EL (cell line): Measurements from ENCODE around the gene CHD9NB.
"Not testable (repeated sequence)": the region's sequence is repeated elsewhere in the genome, so short reads cannot be mapped to it uniquely, and the experiment has no call there.

Experiments
- DNase-seq: peaks from one replicate; pipeline ENCODE4 v3.0.0-alpha.2; 2016

Gene CHD9NB

DNA sequence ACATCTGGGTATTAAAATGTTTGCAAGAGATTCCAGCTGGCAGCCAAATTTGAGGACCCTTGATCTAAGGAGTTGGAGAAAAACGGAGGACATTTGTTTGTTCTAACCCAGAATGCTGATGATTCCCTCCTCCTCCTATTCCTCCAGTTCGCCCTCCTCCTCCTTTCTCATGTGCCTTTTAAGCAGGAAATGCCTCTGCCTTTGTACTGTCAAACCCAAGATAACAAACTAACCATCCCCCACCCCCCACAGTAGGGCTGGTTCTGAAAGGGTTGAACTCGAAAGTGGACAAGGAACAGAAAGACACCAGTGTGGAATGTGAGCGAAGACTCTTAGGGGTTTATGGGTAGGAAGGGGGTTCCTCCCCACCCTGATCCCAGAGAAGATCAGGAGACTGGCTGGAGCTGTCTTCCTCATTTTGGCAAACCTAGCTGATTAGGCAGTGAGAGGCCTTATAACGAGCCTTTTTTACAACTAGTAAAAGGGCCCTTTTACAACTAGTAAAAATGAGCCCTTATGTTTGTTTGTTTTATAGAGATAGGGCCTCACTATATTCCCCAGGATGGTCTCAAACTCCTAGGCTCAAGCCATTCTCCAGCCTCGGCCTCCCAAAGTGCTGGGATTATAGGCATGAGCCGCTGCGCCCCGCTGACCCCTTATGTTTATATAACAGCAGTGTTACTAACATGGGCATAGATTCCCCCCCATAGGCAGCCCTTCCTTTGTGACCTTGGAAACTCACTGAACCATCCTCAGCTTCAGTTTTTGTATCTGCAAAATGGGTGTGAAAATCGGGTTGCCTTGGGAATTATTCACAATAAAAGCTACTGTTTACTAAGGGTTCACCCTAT is 3.1 kb upstream of the CHD9NB start:
- DNase-seq, result peak; percentile 76

DNA sequence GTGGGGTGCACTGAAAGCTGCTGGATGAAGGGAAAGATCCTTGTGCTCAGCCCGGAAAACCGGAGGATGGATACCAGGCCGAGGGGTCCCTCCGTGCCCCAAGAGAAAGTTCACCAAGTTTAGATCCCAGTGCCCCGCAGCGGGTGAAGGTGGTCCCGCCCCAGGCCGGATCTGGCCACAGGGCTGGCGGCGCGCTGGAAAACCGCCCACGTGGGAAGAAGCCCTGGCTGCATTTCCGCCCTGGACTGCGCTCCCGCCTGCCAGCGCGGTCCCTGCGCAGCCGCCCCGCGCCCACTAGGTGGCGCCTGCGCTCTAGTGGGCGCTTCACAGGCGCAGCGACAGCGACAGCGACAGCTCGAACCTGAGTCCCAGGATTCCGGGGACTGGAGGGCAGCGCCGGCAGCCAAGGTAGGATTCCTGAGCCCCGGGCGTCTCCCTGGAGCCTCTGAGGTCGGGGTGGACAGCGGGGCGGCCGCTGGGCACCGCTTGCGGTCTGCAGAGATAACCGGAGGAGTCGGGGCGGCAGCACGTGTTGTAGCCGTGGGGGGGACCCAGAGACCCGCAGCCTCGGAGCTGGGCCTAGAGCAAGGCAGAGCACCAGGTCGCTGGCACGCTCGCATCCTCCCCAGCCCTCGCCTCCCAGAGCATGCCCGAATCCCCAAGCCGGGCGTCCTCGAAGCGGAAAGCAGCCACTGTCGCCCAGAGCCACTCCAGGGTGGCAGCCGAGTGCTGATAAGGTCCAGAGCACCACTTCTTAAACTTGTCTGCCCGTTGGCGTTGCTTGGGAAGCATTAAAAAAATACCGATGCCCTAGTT is 2.2 kb upstream of the CHD9NB start, which contains the start of gene CHD9:
Gene CHD9 (plus strand): TSS at position 322 of the 816 bp plus-strand sequence. CDS start 101,099 bp downstream, outside the sequence.
- peak; percentile 85 for DNase-seq

- DNase-seq, result no peak
Observed at GRCh38 chr16:53053967-53054669, 1.4 kb upstream of the CHD9NB start.

DNA sequence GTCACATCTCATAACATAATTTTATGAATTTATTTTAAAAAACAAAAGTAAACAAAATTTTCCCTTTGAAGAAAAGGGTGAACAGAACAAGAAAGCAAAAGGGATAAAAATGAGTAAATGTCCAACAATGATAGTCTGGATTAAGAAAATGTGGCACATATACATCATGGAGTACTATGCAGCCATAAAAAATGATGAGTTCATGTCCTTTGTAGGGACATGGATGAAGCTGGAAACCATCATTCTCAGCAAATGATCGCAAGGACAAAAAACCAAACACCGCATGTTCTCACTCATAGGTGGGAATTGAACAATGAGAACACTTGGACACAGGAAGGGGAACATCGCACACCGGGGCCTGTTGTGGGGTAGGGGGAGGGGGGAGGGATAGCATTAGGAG is 1.4 kb downstream of the CHD9NB start:
- DNase-seq, result not testable (repeated sequence)

DNA sequence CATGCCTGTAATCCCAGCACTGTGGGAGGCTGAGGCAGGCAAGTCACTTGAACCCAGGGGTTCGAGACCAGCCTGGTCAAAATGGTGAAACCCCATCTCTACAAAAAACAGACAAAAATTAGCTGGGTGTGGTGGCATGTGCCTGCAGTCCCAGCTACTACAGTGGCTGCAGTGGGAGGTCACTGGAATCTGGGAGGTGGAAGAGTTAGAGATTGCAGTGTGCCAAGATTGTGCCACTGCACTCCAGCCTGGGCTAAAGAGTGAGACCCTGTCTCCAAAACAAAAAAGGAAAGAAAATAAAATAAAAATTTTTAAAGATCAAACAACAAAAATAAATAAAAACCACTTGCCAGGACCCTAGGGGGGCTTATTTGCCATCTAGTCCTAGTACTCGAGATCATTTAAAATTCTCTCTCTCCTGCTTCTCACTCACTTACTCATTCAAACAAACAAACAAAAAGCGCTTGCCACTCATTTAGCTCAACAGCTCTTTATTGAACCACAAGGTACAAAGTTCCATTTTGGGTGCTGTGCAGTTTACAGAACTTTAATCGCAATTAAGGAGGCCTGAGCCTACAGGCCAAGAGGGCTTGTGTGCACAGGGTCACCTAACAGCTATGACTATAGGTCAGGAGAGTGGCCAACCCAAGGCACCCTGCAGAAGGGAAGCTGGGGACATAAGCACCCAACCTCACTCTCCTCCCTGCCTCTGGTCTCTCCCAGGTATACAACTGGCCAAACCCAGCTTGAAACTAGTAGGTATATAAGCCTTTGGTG is 4.4 kb downstream of the CHD9NB start:
- DNase-seq, result no peak

DNA sequence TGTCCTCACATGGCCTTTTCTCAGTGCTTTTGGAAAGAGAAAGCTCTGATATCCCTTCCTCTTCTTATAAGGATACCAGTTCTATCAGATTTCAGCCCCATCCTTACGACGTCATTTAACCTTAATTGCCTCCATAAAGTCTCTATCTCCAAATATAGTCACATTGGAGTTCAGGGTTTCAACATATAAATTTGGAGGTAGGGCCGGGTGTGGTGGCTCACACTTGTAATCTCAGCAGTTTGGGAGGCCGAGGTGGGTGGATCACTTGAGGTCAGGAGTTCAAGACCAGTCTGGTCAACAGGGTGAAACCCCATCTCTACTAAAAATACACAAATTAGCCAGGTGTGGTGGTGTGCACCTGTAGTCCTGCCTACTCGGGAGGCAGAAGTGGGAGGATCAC is 5.2 kb downstream of the CHD9NB start:
- DNase-seq, result not testable (repeated sequence)

GRCh38 chr16:53045341-53046220 is 7.1 kb downstream of the CHD9NB start:
- no peak for DNase-seq

- no peak for DNase-seq
Observed at GRCh38 chr16:53043986-53044601, 8.6 kb downstream of the CHD9NB start.

DNA sequence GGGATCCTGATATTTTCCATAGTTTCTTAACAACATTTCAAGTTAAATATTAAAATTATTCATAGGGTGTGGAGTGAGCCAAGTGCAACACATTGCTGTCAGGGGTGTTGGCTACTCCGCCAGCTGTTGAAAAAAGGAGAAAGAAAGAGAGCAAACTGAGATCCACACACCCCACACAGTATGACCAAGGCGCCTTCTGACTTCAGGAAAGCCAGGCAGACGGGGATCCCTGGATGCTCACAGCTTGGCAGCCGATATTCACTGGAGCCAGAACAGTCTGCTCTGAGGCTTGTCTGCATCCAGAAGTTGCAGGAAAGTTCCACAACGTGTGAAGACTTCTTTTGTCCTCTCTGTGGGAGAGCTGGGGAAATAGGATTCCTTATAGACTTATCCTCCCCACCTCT is 9.3 kb downstream of the CHD9NB start:
- DNase-seq, result no peak

GRCh38 chr16:53042235-53042701 is 10.4 kb downstream of the CHD9NB start:
- no peak for DNase-seq

DNA sequence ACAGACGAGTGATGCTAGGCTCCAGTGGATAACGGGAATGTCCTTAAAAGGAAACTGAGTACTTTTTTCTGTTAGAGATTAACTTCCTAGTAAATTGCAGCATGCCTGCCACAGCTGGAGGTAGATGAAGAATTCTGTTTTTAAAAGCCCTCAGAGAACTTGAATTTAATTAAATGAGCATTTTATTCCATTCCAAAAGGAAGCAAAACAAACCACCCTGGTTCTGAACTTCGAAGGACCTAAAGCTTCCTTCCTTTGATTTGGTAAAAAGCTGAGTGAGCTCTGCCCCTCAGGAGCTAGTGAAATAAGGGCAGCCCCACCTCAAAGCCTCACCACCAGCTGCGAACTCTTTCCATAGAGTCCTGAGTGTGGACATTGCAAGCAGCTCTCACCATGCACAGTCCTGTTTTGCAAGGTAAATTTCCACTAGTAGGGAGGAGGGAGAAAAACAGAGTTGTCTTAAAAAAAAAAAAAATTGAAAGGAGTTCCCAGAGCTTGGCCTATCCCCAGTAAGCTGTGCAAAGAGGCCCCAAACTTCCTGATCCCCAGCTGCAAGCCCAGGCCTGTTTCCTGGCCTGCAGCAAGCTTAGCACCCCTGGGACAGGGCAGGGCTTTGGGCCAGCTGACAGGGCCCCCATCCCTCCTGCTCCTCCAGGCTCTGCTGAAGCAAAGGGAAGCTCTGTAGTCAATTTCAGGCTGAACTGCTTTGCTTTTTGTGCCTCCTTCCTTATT is 11.2 kb downstream of the CHD9NB start:
- peak; percentile 8 for DNase-seq

GRCh38 chr16:53040788-53041187 is 11.9 kb downstream of the CHD9NB start:
- DNase-seq, result no peak

- DNase-seq, result not testable (repeated sequence)
Observed at GRCh38 chr16:53036711-53037110, 16.0 kb downstream of the CHD9NB start.

DNA sequence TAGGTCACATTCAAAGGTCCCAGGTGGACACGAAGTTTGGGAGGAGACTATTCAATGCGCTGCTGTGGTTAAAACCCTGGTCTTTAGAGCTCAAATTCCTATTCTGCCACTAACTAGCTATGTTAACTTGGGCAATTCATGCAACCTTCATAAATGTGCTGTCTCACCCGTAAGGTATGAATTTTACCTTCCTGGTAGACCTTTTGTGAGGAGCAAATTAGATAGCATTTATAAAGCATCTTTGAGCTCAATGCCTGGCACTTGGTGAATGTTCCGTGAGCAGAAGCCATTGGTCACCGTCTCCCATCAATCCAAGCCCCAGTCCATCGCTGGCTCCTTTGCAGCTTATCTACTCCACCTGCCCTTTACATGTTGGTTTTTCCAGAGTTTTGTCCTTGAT is 16.6 kb downstream of the CHD9NB start:
- no peak for DNase-seq

GRCh38 chr16:53035176-53035942 is 17.3 kb downstream of the CHD9NB start:
- no peak for DNase-seq

GRCh38 chr16:53034306-53034705 is 18.4 kb downstream of the CHD9NB start:
- peak; percentile 39 for DNase-seq

DNA sequence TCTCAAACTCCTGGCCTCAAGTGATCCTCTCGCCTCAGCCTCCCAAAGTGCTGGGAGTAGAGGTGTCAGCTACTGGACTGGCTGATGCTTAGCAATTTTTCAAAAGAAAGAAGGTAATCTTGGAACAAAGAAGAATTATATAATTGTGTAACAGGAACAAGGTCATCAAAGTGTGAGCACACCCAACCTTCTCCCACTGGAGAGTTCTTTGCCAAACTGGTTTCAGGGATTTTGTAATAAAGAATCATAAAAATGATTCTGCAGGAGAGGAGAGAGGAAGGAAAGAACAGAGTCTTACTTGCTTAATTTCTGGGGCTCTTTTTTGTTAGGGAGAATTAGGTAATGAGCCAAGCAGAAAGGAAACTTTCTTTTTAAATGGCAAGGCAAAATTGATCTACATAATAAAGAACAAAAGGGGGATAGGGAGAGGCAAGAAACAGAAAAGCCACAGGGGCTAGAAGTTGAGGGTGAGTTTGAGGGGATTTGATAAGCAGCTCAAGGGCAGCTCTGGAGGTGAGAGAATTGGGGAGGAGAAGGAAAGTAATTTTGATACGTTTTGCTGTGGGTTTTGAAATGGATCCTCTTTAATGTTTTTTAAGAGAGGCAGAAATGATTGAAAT is 21.3 kb downstream of the CHD9NB start:
- no peak for DNase-seq

- DNase-seq, result no peak
Observed at GRCh38 chr16:53029971-53030370, 22.7 kb downstream of the CHD9NB start.

GRCh38 chr16:53024045-53024444 is 28.7 kb downstream of the CHD9NB start:
- no peak for DNase-seq
